NCI-H2227 treated with DMSO at 0.1 percent for 48 hours (cell line): ENCODE results near the gene TAS2R14.

Experiments
- DNase-seq: peaks from one replicate; lab custom pipeline; 2025; lab: John Stamatoyannopoulos, UW

The TAS2R14 gene

DNA sequence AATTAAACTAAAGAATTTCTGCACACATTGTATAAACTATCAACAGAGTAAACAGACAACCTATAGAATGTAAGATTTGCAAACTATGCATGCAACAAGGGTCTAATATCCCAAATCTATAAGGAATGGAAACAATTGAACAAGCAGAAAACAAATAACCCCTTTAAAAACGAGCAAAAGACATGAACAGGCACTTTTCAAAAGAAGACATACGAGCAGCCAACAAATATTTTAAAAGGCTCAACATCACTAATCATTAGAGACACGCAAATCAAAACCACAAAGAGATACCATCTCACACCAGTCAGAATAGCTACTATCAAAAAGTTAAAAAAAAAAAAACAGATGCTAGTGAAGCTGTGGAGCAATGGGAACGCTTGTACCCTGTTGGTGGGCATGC is 34.4 kb downstream of the TAS2R14 start:
- DNase-seq = no peak

DNA sequence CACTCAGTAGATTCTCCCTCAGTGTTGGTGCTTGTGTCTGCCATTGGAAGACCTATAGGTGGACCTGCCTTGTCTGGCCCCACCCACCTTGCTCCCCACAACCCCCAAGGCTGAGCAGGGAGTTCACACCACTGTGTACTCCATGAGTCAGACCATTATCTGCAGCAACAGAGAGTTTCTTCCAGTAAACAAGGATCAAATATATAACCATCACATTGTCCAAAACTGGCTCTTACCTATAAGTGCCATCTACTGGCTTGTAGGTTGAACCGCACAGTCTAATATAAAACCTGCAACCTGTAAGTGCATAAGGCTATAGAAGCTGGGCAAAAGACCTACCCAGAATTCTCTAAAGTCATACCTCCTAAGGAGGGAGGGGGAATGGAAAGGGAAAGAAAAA is 37.6 kb downstream of the TAS2R14 start:
- no peak for DNase-seq

DNA sequence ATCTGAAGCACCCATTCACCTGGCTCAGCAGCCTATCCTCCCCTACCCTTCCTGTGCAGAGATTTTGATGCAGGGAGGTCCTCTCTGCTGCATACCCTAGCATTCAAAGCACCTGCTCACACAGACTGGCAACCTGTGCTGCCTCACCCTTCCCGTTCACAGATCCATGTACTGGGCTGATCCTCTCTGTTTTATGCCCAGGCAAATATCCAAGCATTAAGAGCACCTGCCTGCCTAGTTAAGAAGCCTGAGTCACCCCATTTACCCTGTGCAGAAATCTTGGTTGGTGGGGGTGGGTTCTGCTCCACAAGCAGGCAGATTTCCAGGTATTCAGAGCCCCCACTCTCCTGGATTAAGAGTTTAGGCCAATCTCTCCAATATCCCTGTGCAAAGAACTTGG is 38.1 kb downstream of the TAS2R14 start:
- DNase-seq = no peak

DNA sequence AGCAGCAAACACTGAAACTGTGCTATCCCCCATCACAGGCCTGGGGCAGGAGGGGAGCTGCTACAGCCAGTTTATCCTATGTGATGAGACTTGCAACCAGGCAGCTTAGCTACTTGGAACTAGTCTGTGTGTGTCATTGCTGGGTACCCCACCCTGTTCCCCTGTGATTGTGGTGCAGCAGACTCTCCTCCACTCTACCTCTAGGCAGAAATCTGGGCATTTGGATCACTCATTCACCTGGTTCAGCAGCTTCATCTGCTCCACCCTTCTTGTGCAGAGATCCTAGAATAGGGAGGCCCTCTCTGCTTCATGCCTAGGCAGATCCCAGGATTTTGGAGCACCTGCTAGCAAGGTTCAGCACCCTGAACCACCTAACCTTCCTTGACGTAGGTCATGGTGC is 38.5 kb downstream of the TAS2R14 start:
- no peak for DNase-seq

DNA sequence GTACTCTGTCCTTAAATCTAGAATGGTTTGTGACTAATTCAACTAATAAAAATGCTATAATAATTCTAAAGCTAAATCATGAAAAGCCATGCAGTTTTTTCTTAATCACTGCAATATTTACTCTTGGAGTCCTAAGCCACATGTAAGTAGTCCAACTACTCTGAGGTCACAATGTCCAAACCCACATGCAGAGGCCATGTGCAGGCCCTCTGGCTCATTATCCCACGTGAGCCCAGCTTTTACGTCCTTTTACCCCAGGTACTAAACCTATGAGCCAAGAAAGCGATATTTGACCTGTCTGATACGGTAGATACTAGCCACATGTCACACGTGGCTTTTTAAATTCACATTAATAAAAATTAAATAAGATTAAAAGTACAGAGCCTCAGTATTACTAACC is 42.2 kb downstream of the TAS2R14 start:
- DNase-seq = no peak

DNA sequence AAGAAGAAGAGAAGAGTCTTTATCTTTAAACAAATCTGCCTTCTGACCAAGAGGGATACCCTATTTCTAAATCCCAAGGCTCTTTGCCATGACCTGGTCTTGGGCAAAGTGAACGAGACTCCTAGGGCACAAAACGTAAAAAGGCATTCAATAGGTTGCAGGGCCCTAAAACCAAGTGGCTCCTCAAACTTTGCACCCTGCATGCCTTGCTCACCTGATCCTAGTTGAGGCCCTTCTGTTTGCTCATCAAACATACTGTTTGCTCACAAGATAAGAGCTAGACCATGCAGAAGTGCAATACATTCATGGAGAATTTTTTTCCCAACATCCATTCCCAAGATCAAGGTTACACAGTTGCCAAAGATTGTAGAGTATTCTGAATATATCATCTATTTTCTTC is 47.1 kb downstream of the TAS2R14 start:
- no peak for DNase-seq

DNA sequence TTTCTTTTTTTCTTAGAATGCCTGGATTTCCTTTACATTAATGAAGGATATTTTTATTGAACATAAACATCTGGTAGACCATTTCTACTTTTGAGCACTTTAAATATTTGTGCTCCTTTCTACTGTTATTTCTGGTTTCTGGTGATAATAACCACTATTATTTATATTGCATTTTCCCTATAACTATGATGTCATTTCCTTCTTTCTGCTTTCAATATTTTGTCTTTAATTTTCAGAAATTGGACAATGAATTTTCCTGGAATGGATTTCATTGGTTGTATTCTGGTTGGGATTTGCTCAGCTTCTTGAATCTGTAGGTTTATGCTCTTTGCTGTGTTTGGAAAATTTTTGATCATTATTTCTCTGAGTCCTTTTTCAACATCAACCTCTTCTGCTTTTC is 49.8 kb downstream of the TAS2R14 start:
- no peak for DNase-seq
